Endothelial cell of umbilical vein (primary cell): ENCODE data around the gene SKOR2.

Experiments
- CTCF ChIP-seq, 2 donors: IDR thresholded peaks; 1 replicate in 1 of 2; 2 replicates in 1 of 2; pipeline ENCODE4 v1.5.1; 2011; ENCODE audit warnings: low read length in 2 of 2, mild to moderate bottlenecking in 2 of 2, moderate library complexity in 2 of 2, control low read depth in 1 of 2, inconsistent platforms in 1 of 2, low read depth in 1 of 2; ENCODE audit not compliant: insufficient read depth in 1 of 2; ENCODE audit errors: extremely low read depth in 1 of 2
- EZH2 ChIP-seq: IDR thresholded peaks from 2 replicates; pipeline ENCODE4 v1.6.1; 2012; ENCODE audit warnings: borderline replicate concordance, low read depth, mild to moderate bottlenecking, moderate library complexity, low read length, inconsistent platforms; ENCODE audit not compliant: severe bottlenecking

DNA sequence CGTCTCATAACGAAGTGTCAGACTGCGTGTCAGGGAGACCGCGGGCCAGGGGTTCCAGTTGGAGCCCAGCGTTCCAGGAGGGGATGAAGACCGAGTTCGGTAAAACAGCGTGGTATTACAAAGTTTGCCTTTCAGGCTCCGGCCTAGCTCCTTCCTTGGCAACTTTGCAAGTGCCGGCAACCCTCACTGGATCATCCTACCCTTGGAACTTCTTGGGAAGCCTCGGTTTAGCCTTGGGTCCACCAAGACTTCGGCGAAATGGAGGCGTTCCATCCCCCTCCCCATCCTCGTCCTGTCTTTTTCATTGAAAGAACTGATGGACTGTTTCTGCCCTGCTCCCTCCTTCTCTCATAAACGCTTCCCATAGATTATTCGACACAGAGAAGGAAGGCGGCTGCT, 10.4 kb upstream of the SKOR2 start:
- no peak for TF ChIP-seq EZH2
- no peak for TF ChIP-seq CTCF (IDR thresholded peaks at IDR 0.05; ENCODE audit: extremely low read depth in 1 of 2, insufficient read depth in 1 of 2, low read depth in 1 of 2, low read length in 2 of 2)
